Measurements from ENCODE around the gene SLC25A21.

SLC25A21 gene

DNA sequence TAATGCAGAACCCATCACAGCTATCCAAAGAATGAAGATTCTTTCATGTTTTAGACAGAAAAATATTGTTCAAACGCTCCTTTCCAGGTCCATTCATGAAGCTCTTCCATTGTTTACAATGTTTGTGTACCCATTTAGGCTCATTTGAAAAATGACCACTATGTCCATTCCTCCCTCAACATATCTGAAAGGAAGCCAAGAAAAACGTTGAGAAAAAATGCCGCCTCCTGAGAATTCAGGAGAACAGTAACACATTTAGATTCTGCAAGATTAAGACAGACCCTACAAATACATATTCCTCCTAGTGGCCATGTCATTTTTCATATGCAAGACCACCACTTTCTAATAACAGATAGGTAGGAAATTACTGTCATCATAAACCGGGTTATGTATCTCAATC is 124.4 kb downstream of the SLC25A21 start:
- peaks cover 19% of the 10 kb centered on the region for H3K4me1 Mint-ChIP-seq
- no peak overlapping the region for H3K27ac Mint-ChIP-seq
- H3K36me3 Mint-ChIP-seq (ENCODE audit: low read depth), result no peaks in the 10 kb centered on the region
- TF ChIP-seq, protein P1, sequence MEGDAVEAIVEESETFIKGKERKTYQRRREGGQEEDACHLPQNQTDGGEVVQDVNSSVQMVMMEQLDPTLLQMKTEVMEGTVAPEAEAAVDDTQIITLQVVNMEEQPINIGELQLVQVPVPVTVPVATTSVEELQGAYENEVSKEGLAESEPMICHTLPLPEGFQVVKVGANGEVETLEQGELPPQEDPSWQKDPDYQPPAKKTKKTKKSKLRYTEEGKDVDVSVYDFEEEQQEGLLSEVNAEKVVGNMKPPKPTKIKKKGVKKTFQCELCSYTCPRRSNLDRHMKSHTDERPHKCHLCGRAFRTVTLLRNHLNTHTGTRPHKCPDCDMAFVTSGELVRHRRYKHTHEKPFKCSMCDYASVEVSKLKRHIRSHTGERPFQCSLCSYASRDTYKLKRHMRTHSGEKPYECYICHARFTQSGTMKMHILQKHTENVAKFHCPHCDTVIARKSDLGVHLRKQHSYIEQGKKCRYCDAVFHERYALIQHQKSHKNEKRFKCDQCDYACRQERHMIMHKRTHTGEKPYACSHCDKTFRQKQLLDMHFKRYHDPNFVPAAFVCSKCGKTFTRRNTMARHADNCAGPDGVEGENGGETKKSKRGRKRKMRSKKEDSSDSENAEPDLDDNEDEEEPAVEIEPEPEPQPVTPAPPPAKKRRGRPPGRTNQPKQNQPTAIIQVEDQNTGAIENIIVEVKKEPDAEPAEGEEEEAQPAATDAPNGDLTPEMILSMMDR (IDR thresholded peaks at IDR 0.05; ENCODE audit: unreplicated experiment in 3 of 3), result no peak
- no peaks in the 10 kb centered on the region for H3K9me3 Mint-ChIP-seq
- no peaks in the 10 kb centered on the region for H3K27me3 Mint-ChIP-seq (ENCODE audit: low read depth)
- no peak overlapping the region for H3K4me3 Mint-ChIP-seq

DNA sequence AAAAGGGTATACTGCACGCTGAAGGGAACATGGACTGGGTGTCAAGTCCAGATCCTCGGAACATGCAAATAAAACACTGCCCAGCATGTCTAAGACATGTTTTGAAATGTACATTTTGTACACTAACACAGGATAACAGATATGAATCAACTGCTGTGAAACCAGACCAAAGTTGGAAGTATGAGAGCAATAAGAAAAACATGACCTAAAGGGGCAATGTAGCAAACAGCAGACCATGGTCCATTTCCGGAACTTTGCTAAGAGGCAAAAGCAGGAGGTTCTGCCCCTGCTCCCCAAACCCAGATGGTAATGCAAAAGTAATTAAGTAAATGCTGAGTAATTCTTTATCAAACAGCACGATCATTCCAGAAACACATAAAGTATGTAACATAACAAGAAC is 125.2 kb downstream of the SLC25A21 start:
- Mint-ChIP-seq H3K27ac (no peak overlapping the region), H3K4me1 (peaks cover 19% of the 10 kb centered on the region), H3K4me3 (no peak overlapping the region), H3K36me3 (ENCODE audit: low read depth) (no peaks in the 10 kb centered on the region), H3K9me3 (no peaks in the 10 kb centered on the region), H3K27me3 (ENCODE audit: low read depth) (no peaks in the 10 kb centered on the region)
- TF ChIP-seq, protein P1 (IDR thresholded peaks at IDR 0.05; ENCODE audit: unreplicated experiment in 3 of 3), result no peak

DNA sequence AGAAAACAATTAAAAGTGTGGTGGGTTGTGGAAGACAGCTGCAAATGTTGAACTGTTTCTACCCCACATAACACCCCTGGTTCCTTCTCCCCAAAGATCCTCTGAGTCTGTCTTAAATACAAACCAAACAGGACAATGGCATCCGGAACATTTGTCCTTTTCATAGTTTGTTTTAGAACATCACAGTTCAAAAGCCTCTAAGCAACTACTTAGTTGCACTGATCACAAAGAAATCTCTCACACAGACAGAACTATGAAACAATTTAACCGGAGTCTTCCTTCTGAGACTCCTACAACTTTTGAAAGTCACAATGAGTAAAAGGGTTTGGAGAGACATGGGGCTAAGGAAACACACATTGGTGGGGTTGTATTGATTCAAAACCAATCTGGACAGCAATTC is 125.6 kb downstream of the SLC25A21 start:
- H3K27me3 Mint-ChIP-seq (ENCODE audit: low read depth), result no peaks in the 10 kb centered on the region
- TF ChIP-seq, protein P1 (IDR thresholded peaks at IDR 0.05; ENCODE audit: unreplicated experiment in 3 of 3), result no peak
- H3K36me3 Mint-ChIP-seq (ENCODE audit: low read depth), result no peaks in the 10 kb centered on the region
- no peak overlapping the region for H3K27ac Mint-ChIP-seq
- peaks cover 19% of the 10 kb centered on the region for H3K4me1 Mint-ChIP-seq
- H3K4me3 Mint-ChIP-seq, result no peak overlapping the region
- no peaks in the 10 kb centered on the region for H3K9me3 Mint-ChIP-seq

DNA sequence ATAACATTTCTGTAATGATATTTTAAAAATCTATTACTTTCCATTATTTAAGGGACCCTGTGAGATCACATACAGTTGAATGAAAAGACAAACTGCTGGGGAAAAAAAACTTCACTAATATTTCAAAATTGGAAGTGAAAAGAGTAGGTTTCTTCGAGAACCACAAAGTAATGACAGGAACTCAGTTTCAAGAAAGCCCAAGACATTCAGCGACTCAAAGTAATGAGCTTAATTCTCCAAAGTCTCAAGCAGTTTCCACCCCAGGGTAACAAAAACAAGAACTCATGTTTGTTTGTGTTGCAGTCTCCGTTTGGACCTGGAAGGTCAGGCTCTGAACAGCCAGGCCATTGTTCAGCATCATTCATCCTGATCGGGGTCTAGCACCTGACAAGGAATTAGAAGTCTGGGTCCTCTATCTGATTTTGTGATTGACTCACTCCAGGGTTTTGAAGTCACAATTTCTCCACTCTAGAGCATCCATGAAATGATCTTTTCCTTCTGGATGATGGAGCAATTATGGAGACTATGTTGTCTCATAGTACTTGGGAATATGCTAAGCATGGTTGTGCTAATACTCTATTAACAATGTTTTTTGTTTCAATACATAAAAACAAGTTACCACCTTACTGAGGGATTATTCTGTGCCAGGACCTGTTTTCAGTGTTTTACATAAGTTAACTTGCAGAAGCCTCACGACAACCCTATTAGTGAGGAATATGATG is 126.9 kb downstream of the SLC25A21 start:
- peaks cover 24% of the 10 kb centered on the region for H3K4me1 Mint-ChIP-seq
- TF ChIP-seq, protein P1 (IDR thresholded peaks at IDR 0.05; ENCODE audit: unreplicated experiment in 3 of 3), result no peak
- H3K27me3 Mint-ChIP-seq (ENCODE audit: low read depth), result no peaks in the 10 kb centered on the region
- no peaks in the 10 kb centered on the region for H3K9me3 Mint-ChIP-seq
- no peak overlapping the region for H3K27ac Mint-ChIP-seq
- no peaks in the 10 kb centered on the region for H3K36me3 Mint-ChIP-seq (ENCODE audit: low read depth)
- no peak overlapping the region for H3K4me3 Mint-ChIP-seq

DNA sequence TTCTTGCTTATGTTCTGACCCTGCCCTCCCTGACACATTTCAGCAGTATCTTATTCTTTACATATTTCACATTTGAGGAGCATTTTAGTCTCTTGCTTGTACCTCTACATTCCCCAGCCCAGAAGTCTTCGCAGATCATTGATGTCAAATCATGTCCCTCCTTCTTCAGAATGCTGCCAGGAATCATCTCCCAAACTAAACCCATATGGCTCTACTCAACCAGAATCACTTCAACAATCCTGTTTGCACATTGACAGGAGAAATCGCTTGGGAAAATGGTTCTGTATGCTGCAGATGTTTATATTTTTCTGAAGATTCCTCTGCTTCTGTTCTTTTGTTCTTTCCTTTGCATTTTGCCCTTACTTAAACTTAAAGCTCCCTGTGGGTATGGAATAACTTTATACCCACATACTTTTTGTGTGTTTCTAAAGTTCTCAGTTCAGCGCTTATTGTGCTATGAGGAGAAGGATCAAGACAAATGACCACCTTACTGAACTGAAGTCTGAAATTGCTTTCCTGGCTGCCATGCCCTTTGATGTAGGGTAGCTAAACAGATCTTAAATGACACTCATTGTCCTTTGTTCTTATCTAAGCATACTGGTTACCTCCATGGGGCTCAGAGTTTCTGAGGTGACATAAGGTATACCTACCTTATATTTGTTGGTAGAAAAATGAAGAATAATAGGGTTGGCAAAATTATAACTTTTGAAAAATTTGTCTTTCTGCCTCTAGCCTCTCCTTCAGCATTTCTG is 134.6 kb downstream of the SLC25A21 start:
- TF ChIP-seq, protein P1 (IDR thresholded peaks at IDR 0.05; ENCODE audit: unreplicated experiment in 3 of 3), result no peak
- no peak overlapping the region for H3K4me3 Mint-ChIP-seq
- no peaks in the 10 kb centered on the region for H3K27me3 Mint-ChIP-seq (ENCODE audit: low read depth)
- H3K27ac Mint-ChIP-seq, result peak overlapping the region in 1 of 3 experiments; percentile 55
- H3K4me1 Mint-ChIP-seq, result peaks cover 47% of the 10 kb centered on the region
- H3K36me3 Mint-ChIP-seq (ENCODE audit: low read depth), result no peaks in the 10 kb centered on the region
- no peaks in the 10 kb centered on the region for H3K9me3 Mint-ChIP-seq

Data from nephron (organoid).